Neural cell (in vitro differentiated cells): ENCODE results near the gene SLC29A1.

Experiments
- EP300 ChIP-seq: fragments of 450-650 bp; conservative IDR thresholded peaks from 2 replicates; pipeline ENCODE4 v1.6.1; 2014; ENCODE audit warnings: antibody characterized with exemption, mild to moderate bottlenecking, moderate library complexity; ENCODE audit not compliant: poor library complexity, severe bottlenecking
- TF ChIP-seq, protein P1 (sequence below): fragments of 450-650 bp; IDR thresholded peaks from 2 replicates; pipeline ENCODE4 v1.5.1; 2014; ENCODE audit warnings: antibody characterized with exemption, mild to moderate bottlenecking, moderate library complexity; ENCODE audit not compliant: poor library complexity, severe bottlenecking

DNA sequence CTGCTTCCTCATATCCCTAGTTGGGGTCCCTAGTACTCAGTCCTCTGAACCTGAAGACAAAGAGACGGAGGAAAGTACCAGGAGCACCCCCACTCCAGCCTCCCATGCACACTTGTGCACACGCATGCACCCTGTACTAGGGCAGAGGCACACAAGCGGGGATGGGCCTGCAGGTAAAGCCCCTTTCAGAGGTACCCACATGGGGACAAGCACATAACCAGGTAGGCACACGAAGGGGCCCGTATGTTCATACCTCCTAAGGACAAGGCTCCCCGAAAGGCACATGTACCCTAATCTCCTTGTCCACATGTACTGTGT lies 48.0 kb downstream of the SLC29A1 start:
- TF ChIP-seq, protein P1, sequence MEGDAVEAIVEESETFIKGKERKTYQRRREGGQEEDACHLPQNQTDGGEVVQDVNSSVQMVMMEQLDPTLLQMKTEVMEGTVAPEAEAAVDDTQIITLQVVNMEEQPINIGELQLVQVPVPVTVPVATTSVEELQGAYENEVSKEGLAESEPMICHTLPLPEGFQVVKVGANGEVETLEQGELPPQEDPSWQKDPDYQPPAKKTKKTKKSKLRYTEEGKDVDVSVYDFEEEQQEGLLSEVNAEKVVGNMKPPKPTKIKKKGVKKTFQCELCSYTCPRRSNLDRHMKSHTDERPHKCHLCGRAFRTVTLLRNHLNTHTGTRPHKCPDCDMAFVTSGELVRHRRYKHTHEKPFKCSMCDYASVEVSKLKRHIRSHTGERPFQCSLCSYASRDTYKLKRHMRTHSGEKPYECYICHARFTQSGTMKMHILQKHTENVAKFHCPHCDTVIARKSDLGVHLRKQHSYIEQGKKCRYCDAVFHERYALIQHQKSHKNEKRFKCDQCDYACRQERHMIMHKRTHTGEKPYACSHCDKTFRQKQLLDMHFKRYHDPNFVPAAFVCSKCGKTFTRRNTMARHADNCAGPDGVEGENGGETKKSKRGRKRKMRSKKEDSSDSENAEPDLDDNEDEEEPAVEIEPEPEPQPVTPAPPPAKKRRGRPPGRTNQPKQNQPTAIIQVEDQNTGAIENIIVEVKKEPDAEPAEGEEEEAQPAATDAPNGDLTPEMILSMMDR = no peak
- no peak for TF ChIP-seq EP300
